Measurements from ENCODE around the gene ZBTB49. TPM values are rescaled to one million over a fixed set of nuclear protein-coding genes. Genes with fewer than 3 reads are reported as not detected.

The ZBTB49 gene
- total and polyA plus RNA-seq, 2 of the 13 experiments (the other 11 are each of a cell fraction or from before 2014, with no cell fraction given): 3.3 to 4.3 TPM

GRCh38 chr4:4289941-4290850 lies at the start of gene ZBTB49, which contains the start of gene LYAR (continued):
- TF ChIP-seq, protein P1, sequence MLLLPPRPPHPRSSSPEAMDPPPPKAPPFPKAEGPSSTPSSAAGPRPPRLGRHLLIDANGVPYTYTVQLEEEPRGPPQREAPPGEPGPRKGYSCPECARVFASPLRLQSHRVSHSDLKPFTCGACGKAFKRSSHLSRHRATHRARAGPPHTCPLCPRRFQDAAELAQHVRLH (CRISPR knock-in tag; IDR thresholded peaks at IDR 0.05; ENCODE audit: borderline replicate concordance, low read depth): 0 out of 2 replicates have a peak, but pooled peaks have one; percentile 38
- TF ChIP-seq, protein P2, sequence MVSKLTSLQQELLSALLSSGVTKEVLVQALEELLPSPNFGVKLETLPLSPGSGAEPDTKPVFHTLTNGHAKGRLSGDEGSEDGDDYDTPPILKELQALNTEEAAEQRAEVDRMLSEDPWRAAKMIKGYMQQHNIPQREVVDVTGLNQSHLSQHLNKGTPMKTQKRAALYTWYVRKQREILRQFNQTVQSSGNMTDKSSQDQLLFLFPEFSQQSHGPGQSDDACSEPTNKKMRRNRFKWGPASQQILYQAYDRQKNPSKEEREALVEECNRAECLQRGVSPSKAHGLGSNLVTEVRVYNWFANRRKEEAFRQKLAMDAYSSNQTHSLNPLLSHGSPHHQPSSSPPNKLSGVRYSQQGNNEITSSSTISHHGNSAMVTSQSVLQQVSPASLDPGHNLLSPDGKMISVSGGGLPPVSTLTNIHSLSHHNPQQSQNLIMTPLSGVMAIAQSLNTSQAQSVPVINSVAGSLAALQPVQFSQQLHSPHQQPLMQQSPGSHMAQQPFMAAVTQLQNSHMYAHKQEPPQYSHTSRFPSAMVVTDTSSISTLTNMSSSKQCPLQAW (CRISPR knock-in tag; IDR thresholded peaks at IDR 0.05): peak; percentile 97
- TF ChIP-seq ZNF766 (CRISPR knock-in tag; IDR thresholded peaks at IDR 0.05; ENCODE audit: borderline replicate concordance) (no peak), ZNF207 (IDR thresholded peaks at IDR 0.05; ENCODE audit: borderline replicate concordance) (no peak), CHCHD3 (CRISPR knock-in tag; IDR thresholded peaks at IDR 0.05) (no peak; the same call in 1 of the 2 replicates), ZNF713 (CRISPR knock-in tag; IDR thresholded peaks at IDR 0.05) (no peak), KLF15 (CRISPR knock-in tag; IDR thresholded peaks at IDR 0.05; ENCODE audit: borderline replicate concordance) (peak; percentile 56; the same call in 1 of the 2 replicates), ZHX2 (IDR thresholded peaks at IDR 0.05; ENCODE audit: low read depth) (peak; percentile 58; the same call in 1 of the 2 replicates), ZHX2 (CRISPR knock-in tag; IDR thresholded peaks at IDR 0.05; ENCODE audit: borderline replicate concordance) (no peak), ZGPAT (CRISPR knock-in tag; IDR thresholded peaks at IDR 0.05) (peak; percentile 75), ZNF800 (CRISPR knock-in tag; IDR thresholded peaks at IDR 0.05) (peak; percentile 64; the same call in 1 of the 2 replicates), POLR2A (IDR thresholded peaks at IDR 0.05; ENCODE audit: insufficient read depth in 1 of 2, low read depth in 2 of 2, low read length in 2 of 2) (peak; percentile 74 to 94; a peak in 3 of 4 replicates), THYN1 (CRISPR knock-in tag; IDR thresholded peaks at IDR 0.05; ENCODE audit: borderline replicate concordance, low read depth) (no peak), MATR3 (CRISPR knock-in tag; IDR thresholded peaks at IDR 0.05) (no peak), KLF13 (CRISPR knock-in tag; IDR thresholded peaks at IDR 0.05) (no peak)
- TF ChIP-seq, protein P3, sequence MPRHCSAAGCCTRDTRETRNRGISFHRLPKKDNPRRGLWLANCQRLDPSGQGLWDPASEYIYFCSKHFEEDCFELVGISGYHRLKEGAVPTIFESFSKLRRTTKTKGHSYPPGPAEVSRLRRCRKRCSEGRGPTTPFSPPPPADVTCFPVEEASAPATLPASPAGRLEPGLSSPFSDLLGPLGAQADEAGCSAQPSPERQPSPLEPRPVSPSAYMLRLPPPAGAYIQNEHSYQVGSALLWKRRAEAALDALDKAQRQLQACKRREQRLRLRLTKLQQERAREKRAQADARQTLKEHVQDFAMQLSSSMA (CRISPR knock-in tag; IDR thresholded peaks at IDR 0.05): 0 out of 2 replicates have a peak, but pooled peaks have one; percentile 30
